ENCODE results near the gene SHROOM4.

DNA sequence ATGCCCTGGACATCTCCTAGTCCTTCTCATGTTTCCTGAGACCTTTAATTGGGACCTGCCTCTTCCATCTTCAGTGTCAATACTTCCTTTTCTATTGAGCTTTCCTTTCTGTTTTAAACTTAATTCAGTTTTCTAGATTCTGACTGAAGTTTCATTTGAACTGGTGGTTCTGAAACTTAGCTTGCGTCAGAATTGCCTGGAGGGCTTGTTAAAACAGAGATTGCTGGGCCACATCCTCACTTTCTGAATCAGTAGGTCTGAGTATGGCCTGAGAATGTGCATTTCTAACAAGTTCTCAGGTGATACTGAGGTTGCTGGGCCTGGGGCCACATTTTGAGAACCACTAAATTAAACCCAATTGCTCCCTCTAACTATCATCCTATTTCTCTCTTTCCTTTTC is 191.2 kb downstream of the SHROOM4 start:
- TF ChIP-seq, protein P1, sequence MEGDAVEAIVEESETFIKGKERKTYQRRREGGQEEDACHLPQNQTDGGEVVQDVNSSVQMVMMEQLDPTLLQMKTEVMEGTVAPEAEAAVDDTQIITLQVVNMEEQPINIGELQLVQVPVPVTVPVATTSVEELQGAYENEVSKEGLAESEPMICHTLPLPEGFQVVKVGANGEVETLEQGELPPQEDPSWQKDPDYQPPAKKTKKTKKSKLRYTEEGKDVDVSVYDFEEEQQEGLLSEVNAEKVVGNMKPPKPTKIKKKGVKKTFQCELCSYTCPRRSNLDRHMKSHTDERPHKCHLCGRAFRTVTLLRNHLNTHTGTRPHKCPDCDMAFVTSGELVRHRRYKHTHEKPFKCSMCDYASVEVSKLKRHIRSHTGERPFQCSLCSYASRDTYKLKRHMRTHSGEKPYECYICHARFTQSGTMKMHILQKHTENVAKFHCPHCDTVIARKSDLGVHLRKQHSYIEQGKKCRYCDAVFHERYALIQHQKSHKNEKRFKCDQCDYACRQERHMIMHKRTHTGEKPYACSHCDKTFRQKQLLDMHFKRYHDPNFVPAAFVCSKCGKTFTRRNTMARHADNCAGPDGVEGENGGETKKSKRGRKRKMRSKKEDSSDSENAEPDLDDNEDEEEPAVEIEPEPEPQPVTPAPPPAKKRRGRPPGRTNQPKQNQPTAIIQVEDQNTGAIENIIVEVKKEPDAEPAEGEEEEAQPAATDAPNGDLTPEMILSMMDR (IDR thresholded peaks at IDR 0.05; ENCODE audit: borderline replicate concordance, extremely low read depth, low read length, poor library complexity, severe bottlenecking): no peak
- TF ChIP-seq EZH2 (IDR thresholded peaks at IDR 0.05; ENCODE audit: borderline replicate concordance, low read depth, low read length, severe bottlenecking): no peak

All from DND-41 (cell line).